HK-2 (cell line): ENCODE data around the gene GPR82.
"Not testable (repeated sequence)": the region's sequence is repeated elsewhere in the genome, so short reads cannot be mapped to it uniquely, and the experiment has no call there.

Experiments
- DNase-seq: peaks from one replicate; pipeline ENCODE4 v3.0.0-alpha.2; 2018; ENCODE audit not compliant: unreplicated experiment

GPR82 gene, protein sequence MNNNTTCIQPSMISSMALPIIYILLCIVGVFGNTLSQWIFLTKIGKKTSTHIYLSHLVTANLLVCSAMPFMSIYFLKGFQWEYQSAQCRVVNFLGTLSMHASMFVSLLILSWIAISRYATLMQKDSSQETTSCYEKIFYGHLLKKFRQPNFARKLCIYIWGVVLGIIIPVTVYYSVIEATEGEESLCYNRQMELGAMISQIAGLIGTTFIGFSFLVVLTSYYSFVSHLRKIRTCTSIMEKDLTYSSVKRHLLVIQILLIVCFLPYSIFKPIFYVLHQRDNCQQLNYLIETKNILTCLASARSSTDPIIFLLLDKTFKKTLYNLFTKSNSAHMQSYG

DNA sequence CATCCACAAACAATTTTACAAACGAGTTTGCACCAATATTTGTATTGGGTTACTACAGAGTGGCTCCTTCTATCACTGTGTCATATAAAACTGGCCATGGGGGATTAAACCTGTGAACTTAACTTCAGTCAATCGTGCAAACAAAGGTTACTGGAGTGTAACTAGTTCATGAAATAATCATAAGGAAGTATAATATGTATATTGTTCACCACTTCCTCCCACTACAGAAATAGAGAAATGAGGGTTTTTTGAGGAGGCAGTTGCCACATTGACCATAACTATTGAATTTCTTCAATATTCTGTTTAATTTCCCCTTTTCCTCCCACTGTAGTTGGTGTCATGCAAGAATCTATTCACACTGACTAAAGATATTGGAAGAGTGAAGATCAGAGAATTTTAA is at the start of gene GPR82:
Gene GPR82 (plus strand): TSS at position 356 of the 400 bp plus-strand sequence. CDS start 2,846 bp downstream, outside the sequence.
- no peak for DNase-seq

DNA sequence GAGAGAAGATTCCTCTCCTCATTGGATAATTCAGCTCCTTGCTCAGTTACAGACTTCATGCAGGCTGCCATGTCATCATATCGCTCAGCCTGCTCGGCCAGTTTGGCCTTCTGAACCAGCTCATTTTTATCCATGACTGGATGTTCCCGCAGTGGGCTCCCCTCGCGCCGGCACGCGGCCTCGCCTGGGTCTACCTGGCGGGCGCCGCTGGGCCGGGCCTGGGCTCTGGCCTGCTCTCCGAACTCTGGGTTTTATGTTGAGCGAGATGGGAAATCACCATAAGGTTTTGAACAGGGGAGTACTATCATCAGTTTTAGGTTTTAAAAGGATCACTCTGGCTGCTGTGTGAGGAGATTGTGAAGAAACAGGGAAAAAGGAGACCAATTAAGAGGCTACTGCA is 47.6 kb upstream of the GPR82 start:
- DNase-seq = not testable (repeated sequence)

DNA sequence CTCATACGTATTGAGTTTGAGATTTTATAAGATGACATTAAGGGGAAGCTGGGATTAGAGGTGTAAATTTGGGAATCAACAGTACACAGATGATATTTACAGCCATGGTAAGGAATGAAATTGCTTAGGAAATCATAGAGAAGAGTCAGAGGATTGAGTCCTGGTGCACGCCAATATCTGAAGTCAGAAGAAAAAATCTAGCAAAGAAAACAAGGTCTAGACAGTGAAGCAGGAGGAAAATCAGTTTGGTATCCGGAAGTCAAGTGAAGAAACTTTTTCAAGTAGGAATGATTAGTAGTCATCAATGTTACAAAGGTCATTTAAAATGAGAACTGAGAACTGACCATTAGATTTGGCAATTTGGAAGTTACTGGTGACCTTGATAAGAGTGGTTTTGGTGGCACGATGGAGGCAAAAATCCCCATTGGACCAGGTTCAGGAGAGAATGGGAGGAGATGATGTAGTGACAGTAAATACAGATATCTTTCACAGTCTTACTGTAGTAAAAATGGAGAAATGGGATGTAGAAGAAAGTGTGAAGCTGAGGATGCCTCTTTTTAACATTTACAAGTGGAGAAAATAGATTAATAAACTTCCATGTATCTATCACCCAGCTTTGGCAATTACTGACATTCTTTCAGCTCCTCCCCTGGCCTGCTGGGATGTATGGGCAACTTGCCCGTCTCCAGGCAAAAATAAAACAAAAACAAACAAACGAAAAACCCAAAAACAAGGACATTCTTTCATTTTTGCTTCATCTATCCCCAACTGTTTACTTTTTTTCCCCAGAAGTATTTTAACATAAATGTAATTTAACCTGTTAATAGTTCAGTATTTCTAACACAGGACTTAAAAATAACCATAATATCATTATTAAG is 46.6 kb upstream of the GPR82 start:
- no peak for DNase-seq

DNA sequence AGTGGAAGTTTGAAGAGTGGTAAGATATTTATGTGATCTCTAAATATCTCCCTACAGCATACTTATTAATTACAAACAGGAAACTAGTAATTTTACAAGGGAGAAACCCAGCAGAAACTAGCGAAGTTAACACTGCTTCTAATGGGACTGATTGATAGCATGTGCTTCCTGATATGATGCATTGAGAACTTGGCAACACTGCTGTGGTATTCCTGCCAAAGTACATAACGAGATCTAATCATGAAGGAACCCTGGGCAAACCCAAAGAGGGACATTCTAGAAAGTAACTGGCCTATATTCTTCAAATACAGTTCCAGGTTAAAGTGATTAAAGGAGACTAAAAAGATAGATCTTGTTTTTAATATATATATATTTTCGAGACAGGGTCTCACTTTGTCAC is 39.8 kb upstream of the GPR82 start:
- DNase-seq = no peak

DNA sequence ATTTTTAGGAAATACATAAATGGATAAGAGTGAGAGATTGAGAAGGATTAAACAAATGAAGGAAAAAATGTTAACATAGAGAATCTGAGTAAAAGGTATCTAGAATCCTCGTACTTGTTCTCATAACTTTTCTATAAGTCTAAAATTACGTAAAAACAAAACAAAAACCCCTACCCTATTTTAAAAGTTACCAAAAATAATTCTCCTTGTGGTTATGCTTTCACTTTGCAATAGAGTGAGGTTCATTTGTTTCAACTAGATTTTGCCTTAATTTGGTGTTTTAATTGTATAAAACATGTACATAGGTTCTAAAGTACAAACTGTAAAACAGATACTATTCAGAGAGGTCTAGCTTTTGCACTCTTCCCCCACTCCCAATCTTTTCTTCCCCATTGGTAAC is 39.0 kb upstream of the GPR82 start:
- DNase-seq = no peak

DNA sequence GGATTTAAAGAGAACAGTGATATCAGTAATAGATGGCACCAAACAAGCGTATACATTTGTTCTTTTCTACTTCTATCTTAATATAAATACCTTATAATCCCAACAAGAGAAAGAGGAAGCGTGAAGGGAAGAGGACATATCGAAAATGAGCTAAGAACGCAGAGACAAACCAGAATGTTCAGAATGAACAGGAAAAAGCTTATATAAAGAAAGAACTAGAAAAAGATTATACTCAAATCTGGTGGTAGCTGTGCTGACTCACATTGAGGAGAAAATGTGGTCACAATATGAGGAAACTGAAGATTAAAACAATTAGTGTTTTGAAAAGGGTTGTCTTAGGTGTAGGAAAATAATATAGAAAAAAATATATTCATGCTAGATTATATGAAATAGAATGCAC is 37.2 kb upstream of the GPR82 start:
- DNase-seq = no peak

DNA sequence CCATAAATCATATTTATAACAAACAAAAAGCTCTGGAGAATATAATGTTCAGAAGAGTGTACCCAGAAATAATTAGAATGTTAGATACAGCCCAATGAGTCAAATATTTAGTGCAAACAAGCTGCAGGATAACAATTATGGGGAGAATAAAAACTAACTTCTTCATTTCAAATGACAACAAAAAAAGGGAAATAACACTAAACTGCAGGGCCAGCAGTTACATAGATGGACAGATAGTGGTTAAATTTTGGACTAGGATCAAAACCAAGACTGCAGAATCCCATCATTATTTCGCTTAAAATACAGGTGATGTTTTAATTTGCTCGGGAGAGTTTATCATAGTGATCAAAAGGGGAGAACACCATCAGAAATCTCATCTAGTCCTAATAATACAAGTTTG is 35.8 kb upstream of the GPR82 start:
- no peak for DNase-seq

DNA sequence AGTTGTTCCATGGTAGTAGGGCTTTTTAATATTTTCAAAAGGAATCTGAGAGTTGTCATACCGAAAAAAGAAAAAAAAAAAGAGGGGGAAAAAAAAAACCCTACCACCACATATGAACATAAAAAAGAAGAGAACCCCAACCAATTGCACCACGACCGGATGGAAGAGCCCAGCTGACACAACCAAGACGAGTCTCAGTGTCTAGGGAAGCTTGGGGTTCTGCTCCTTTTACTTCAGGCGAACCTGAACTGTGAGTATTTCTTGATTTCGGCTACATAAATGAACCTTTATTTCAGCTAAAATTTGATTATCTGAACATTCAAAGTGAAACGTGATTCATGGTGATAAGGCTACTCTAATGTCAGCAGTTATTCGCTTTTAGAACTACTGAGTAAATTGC is 35.1 kb upstream of the GPR82 start, which contains the start of gene GPR34:
Gene GPR34 (plus strand): TSS at position 139 of the 400 bp plus-strand sequence. CDS start 6,661 bp downstream, outside the sequence.
- DNase-seq = no peak

DNA sequence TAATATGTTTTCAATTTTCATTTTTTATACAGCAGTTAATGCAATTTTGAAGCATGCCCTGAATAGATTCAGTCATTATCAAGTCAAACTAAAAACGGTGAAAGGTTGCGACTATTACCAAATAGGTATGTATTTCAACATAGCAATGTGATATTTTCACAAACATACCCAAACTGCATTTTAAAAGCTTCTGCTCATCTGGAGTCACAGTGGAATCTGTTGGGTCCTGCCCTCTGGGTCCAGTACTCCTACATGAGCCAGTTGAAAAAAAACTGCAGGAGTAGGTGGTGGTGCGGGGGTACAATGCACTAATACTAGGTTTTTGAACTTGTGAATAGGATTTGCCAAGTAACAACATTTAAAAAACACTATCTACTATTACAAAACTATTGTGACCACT is 34.3 kb upstream of the GPR82 start:
- no peak for DNase-seq

DNA sequence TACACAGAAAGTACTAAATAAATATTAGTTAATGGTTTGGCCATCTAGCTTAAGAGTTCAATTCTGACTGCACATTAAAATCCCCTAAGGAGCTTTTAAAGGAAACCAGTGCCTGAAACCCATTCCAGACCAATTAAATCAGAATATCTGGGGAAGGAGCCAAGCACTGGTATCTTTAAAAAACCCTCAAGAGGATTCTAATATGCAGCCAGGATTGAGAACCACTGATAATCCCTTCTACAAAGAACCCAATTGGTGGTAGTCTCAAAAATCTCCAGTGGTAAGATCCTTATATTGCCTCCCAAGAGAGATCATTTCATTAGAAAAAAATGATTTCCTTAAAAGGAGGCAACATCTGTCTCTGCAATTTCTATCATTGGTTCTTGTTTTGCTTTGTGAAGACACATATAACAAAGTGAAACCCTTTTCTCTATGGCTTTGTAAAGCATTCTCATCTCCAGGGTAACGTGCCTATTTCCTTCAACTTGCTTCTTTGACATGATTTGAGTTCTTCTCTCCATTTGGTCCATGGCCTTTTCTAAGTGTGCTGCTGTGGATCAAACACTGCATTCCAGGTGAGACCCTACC is 31.7 kb upstream of the GPR82 start:
- DNase-seq = no peak

DNA sequence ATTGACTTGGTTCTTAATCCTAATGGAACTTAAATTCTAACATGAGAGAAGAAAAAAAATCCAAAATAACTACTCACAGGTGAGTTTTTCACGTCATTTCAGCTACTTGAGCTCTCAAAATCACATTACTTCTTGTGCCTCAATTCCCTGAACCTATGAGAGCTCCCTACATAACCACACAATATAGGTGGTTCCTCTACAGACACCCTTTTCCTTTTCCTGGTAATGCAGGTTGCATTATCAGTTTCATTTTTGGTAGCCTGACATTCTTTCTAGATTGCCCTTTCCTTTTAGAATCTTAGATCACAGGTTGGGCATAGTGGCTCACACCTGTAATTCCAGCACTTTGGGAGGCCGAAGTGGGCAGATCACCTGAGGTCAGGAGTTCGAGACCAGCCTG is 31.0 kb upstream of the GPR82 start:
- DNase-seq = no peak

DNA sequence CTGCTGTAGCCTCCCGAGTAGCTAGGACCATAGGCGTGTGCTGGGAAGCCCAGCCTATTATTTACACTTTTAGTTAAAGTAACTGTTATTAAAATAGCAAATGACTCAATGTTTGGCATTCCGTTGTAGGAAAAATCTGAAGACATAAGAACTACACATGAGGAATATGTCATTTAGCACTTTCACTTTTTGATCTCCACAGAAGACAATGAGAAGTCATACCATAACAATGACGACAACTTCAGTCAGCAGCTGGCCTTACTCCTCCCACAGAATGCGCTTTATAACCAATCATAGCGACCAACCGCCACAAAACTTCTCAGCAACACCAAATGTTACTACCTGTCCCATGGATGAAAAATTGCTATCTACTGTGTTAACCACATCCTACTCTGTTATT is 28.6 kb upstream of the GPR82 start:
- DNase-seq = no peak

DNA sequence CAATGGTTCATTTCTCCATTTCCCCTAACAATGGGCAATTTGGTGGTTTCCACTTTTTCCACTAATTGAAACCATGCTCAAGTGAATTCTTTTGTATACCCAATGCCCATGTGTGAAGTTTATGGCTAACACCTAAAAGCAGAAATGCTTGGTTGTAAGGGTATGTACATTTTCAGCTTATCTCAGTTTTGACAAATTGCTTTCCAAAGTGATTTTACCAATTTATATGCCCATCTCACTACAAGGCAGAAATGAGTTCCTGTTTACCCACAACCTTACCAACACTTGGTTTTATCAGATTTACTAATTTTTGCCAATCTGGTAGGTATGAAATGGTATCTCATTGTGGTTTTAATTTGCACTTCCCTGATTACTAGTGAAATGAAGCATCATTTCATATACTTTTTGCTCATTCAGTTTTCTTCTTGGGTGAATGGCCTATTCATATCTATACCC is 20.4 kb upstream of the GPR82 start:
- DNase-seq = no peak

DNA sequence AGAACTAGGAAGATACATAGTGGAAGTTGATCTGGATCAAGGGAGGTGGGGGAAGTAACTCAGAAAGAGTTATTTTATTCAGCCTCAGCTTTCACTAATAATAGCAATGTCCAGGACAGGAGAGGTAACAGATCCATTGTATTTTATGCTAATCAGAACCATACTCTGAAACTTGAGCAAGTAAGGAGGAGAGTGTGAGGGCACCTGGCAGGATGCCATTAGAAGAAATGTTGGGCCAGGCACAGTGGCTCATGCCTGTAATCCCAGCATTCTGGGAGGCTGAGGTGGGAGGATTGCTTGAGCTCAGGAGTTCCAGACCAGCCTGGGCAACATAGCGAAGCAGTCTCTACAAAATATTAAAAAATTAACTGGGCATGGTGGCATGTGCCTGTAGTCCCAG is 18.9 kb upstream of the GPR82 start:
- no peak for DNase-seq

DNA sequence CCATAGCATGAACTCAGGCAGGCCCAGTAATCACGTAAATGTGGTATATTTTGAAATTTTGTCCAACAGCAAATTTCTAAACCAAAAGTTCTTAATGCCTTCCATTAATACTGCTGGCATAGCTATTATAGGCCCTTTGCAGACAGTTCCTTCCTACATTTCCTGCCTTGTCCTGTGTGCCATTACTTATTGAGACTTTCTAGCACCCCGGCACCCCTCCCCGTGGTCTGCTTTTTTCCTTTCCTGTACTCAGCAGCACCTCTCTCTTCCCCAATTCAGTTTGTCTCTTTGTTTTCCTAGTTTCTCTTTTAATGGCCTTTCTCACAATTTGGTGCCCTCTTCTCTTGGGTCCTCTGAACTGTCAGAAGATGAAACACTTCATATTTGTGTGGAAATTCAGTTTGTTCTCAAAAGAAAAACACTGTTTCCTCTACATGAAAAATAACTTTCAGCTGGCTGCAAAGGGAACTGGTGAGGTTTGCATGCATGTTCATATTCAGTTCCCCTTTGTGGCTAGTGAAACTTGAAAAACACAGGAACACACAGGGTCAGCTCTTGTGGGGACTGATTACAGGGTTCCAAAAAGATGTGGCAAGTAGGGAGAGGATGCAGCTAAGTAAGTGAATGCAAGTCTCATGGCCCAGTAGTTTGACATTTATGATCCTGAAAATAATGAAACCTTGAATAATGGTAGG is 18.2 kb upstream of the GPR82 start:
- no peak for DNase-seq

DNA sequence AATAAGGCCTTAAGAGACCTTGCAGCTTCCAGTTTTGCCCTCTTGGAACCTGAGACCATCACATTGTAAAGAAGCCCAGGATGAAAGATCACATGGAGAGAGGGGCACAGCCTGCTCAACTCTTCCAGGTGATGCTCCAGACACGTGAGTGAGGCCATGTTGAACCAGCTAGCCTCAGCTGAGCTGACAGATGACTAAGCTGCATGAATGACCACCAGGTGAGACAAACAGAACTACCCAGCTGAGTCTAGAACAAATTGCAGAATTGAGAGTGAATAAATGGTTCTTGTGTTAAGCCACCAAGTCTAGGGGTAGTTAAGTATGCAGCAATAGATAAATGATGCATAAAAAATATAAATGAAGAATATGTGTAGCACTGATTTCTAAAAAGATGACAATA is 16.8 kb upstream of the GPR82 start:
- DNase-seq = no peak

DNA sequence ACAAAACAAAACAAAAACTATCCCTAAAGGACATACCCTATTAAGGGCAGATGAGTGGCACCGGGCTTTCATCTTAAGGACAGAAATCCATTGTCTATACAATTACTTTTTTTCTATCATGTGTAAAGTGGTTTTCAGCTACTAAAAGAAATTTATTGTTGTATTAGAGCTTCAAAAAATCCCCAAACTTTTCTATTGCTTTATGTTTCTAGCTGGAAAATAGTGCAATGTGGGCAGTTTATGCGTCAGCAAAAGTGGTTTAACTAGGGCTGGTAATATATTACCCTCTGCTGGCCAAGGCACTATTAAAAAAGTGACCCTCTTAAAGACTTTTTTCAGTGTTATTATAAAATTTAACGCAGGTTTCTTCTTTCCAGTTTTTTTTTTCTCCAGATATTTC is 15.5 kb upstream of the GPR82 start:
- DNase-seq = no peak

DNA sequence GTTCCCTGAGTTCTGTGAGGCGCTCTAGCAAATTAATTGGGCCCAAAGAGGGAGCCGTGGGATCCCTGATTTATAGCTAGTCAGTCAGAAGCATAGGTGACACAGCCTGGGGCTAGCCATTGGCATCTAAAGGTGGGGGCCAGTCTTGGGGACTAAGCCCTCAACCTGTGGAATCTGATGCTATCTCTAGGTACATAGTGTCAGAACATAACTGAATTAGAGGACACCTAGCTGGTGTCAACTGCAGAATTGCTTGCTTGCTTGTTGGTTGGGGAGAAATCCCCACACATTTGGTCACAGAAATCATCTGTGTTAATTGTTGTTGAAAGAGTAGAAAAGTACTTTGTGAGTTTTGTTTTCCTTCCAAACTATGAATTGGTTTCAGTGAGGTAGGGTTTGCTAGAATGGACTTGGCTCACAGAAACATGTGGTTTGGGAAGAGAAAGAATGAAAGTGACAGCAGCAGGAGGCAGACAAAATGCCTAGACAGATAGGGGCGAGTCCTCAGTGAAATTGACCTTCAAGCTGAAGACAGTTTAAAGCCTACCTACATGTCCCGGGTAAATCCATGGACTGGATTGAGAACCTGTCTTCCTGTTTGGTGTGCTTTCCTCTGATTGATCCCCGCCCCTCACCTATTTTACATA is 12.8 kb upstream of the GPR82 start:
- no peak for DNase-seq

DNA sequence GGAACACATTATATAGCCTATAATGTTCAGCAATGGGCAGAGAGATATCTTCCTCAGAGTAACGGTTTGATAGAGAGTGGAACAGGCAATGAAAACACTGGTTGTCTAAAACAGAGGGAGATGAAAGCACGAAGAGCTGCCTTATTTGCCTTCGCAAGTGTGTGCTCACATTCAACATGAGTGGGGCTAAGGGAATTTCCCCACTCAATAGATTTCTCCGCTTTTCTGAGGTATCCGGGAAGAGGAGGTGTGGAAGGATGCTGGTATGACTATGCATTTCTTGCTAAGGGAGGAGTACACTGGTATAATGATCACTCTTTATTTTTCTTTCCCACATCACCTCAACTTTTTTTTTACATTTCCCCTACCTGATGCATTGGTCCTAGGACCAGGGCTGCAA is 7.8 kb upstream of the GPR82 start:
- no peak for DNase-seq

DNA sequence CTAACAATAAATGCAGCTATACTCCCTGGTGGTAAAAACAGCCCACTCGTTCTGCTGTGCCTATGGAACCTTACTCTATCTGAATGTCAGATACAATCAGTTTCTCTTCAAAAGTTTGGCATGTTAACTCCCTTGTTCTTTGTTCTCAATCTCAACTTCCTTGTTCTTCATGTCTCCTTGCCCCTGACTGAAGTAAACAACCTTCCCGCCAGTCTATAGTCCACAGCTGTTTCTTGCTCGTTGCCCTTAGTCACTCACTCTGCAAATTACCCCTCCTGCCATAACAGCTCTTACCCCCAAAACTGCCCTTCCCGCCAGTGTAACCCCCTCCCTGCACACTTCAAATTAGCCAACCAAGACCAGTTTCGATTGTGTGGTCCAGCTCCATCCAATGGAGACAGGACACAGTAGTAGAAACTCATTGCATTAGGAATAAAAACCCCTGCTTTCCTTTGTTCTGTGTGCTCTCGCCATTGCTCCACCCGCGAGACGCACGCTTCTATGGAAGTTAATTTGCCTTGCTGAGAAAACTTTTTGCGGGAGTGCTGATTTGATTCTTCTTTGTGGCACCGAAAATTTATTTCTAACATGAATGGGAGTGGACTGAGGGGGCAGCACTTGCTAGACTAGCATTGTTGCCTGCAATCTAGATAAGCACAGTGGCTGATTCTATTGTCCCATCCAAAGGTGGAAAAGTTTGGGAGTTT is 7.1 kb upstream of the GPR82 start:
- DNase-seq = no peak
